Ishikawa (cell line): ENCODE measurements around the gene NPFFR1.

ENCODE experiments used
- TEAD4 ChIP-seq: IDR thresholded peaks from 2 replicates; pipeline ENCODE4 v1.6.1; 2012
- TF ChIP-seq, protein P1 (sequence below): IDR thresholded peaks from 2 replicates; pipeline ENCODE4 v1.6.1; 2012; ENCODE audit warnings: low read depth, mild to moderate bottlenecking

DNA sequence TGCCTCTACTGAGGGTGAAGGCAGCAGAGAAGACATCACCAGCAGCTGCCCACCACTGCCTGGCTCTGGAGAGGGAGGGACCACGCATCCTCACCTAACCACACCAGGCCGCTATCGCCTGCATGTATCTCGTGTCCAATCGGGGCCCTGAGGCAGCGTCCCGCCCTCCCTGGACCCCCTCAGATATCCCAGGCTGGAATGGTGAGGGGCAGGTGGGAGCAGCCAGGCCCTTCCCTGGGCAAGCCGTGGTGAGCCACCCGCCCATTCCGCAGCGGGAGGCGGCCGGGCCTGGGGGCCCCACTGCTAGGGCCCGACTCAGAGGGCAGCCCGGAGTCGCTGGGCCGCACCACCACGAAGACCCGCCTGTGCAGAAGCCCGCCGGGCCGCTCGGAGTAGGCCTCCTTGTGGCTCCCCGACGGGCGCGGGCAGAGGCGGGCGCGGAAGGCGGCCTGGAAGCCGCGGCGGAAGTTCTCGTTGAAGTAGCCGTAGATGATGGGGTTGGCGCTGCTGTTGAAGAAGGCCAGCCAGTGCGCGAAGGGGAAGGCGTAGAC is 29.0 kb downstream of the NPFFR1 start:
- no peak for TF ChIP-seq TEAD4
- TF ChIP-seq, protein P1, sequence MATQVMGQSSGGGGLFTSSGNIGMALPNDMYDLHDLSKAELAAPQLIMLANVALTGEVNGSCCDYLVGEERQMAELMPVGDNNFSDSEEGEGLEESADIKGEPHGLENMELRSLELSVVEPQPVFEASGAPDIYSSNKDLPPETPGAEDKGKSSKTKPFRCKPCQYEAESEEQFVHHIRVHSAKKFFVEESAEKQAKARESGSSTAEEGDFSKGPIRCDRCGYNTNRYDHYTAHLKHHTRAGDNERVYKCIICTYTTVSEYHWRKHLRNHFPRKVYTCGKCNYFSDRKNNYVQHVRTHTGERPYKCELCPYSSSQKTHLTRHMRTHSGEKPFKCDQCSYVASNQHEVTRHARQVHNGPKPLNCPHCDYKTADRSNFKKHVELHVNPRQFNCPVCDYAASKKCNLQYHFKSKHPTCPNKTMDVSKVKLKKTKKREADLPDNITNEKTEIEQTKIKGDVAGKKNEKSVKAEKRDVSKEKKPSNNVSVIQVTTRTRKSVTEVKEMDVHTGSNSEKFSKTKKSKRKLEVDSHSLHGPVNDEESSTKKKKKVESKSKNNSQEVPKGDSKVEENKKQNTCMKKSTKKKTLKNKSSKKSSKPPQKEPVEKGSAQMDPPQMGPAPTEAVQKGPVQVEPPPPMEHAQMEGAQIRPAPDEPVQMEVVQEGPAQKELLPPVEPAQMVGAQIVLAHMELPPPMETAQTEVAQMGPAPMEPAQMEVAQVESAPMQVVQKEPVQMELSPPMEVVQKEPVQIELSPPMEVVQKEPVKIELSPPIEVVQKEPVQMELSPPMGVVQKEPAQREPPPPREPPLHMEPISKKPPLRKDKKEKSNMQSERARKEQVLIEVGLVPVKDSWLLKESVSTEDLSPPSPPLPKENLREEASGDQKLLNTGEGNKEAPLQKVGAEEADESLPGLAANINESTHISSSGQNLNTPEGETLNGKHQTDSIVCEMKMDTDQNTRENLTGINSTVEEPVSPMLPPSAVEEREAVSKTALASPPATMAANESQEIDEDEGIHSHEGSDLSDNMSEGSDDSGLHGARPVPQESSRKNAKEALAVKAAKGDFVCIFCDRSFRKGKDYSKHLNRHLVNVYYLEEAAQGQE: no peak
